Neural cell (in vitro differentiated cells): ENCODE data around the gene CDH20. TPM values are rescaled to one million over a fixed set of nuclear protein-coding genes. Genes with fewer than 3 reads are reported as not detected.

Experiments used
- H2AFZ ChIP-seq: fragments of 200-600, 300-800 bp; sonication (generic), shearing (Covaris generic); 2 replicates; pipeline ENCODE4 v1.6.0; 2014; ENCODE audit warnings: low read depth, mild to moderate bottlenecking, antibody characterized with exemption, low read length, moderate library complexity
- H3F3A ChIP-seq: fragments of 200-600 bp; shearing (Covaris generic); 2 replicates; pipeline ENCODE4 v1.6.1; 2016; ENCODE audit warnings: mild to moderate bottlenecking, moderate library complexity, mixed read lengths, antibody characterized with exemption, low read length; ENCODE audit not compliant: insufficient read depth, poor library complexity, severe bottlenecking
- H3K27ac ChIP-seq: fragments of 200-600, 300-800 bp; sonication (generic), shearing (Covaris generic); 2 replicates; pipeline ENCODE4 v1.5.1; 2014; ENCODE audit warnings: mild to moderate bottlenecking, low read length, moderate library complexity
- H3K27me3 ChIP-seq: fragments of 300-800, 200-600 bp; sonication (generic), shearing (Covaris generic); 2 replicates; pipeline ENCODE4 v1.6.0; 2014; ENCODE audit warnings: mild to moderate bottlenecking, low read depth, low read length, moderate library complexity; ENCODE audit not compliant: insufficient read depth
- H3K36me3 ChIP-seq: fragments of 300-800, 200-600 bp; sonication (generic), shearing (Covaris generic); 2 replicates; pipeline ENCODE4 v1.5.1; 2014; ENCODE audit warnings: mild to moderate bottlenecking, antibody characterized with exemption, low read length, moderate library complexity; ENCODE audit not compliant: insufficient read depth
- H3K4me2 ChIP-seq: fragments of 300-800, 200-600 bp; sonication (generic), shearing (Covaris generic); 2 replicates; pipeline ENCODE4 v1.6.0; 2014; ENCODE audit warnings: mild to moderate bottlenecking, low read length
- H3K4me3 ChIP-seq: fragments of 300-800, 200-600 bp; sonication (generic), shearing (Covaris generic); 2 replicates; pipeline ENCODE4 v1.5.1; 2014; ENCODE audit warnings: mild to moderate bottlenecking, low read length, moderate library complexity
- H3K79me2 ChIP-seq: fragments of 200-600 bp; shearing (Covaris generic); replicated peaks from 2 replicates; pipeline ENCODE4 v1.6.0; 2014; ENCODE audit warnings: mild to moderate bottlenecking, low read length, moderate library complexity; ENCODE audit not compliant: insufficient read depth
- H3K9ac ChIP-seq: fragments of 300-800, 200-600 bp; sonication (generic), shearing (Covaris generic); 2 replicates; pipeline ENCODE4 v1.6.1; 2016; ENCODE audit warnings: mild to moderate bottlenecking, low read length, mixed read lengths
- H3K9me2 ChIP-seq: fragments of 200-600 bp; shearing (Covaris generic); 2 replicates; pipeline ENCODE4 v1.6.1; 2016; ENCODE audit warnings: mild to moderate bottlenecking, low read length, mixed read lengths; ENCODE audit not compliant: insufficient read depth
- H3K9me3 ChIP-seq: fragments of 200-600, 300-800 bp; sonication (generic), shearing (Covaris generic); 2 replicates; pipeline ENCODE4 v1.6.1; 2016; ENCODE audit warnings: mild to moderate bottlenecking, mixed run types, low read length, moderate library complexity, mixed read lengths
- H4K20me1 ChIP-seq: fragments of 200-600 bp; shearing (Covaris generic); 2 replicates; pipeline ENCODE4 v1.6.1; 2016; ENCODE audit warnings: mild to moderate bottlenecking, mixed run types; ENCODE audit not compliant: insufficient read depth
- CTCF ChIP-seq: fragments of 450-650 bp; IDR thresholded peaks from 2 replicates; pipeline ENCODE4 v1.5.1; 2014; ENCODE audit warnings: antibody characterized with exemption, mild to moderate bottlenecking, moderate library complexity; ENCODE audit not compliant: poor library complexity, severe bottlenecking
- EP300 ChIP-seq: fragments of 450-650 bp; conservative IDR thresholded peaks from 2 replicates; pipeline ENCODE4 v1.6.1; 2014; ENCODE audit warnings: antibody characterized with exemption, mild to moderate bottlenecking, moderate library complexity; ENCODE audit not compliant: poor library complexity, severe bottlenecking
- MXI1 ChIP-seq: fragments of 450-650 bp; conservative IDR thresholded peaks from 2 replicates; pipeline ENCODE4 v1.6.1; 2014; ENCODE audit warnings: antibody characterized with exemption, mild to moderate bottlenecking; ENCODE audit not compliant: poor library complexity, severe bottlenecking
- POLR2AphosphoS5 ChIP-seq: IDR thresholded peaks from 2 replicates; pipeline ENCODE4 v1.6.1; 2012
- RAD21 ChIP-seq: fragments of 450-650 bp; conservative IDR thresholded peaks from 2 replicates; pipeline ENCODE4 v1.6.1; 2014; ENCODE audit warnings: antibody characterized with exemption, mild to moderate bottlenecking, moderate library complexity
- REST ChIP-seq: IDR thresholded peaks from 2 replicates; pipeline ENCODE4 v1.6.1; 2012; ENCODE audit warnings: borderline replicate concordance
- SMC3 ChIP-seq: fragments of 450-650 bp; conservative IDR thresholded peaks from 2 replicates; pipeline ENCODE4 v1.6.1; 2014; ENCODE audit warnings: antibody characterized with exemption, mild to moderate bottlenecking, moderate library complexity; ENCODE audit not compliant: poor library complexity
- TAF1 ChIP-seq: IDR thresholded peaks from 2 replicates; pipeline ENCODE4 v1.6.1; 2012; ENCODE audit warnings: low read depth
- polyA plus RNA-seq: library from polyadenylated mRNA; depleted of rRNA; stranded (reverse); fragments of >200 nt; gene quantifications from 2 replicates; pipeline ENCODE4 v1.2.3, GENCODE V29; 2014

The CDH20 gene
- polyA plus RNA-seq, 1 donor from 2014 or later, result 1.7 TPM

- no peaks in the 10 kb centered on the region for H3K9me3 ChIP-seq
- H3K27ac ChIP-seq, result no peak overlapping the region
- H3K36me3 ChIP-seq, result no peaks in the 10 kb centered on the region
- no peak overlapping the region for H2AFZ ChIP-seq
- no peaks in the 10 kb centered on the region for H3K79me2 ChIP-seq
- H3K9ac ChIP-seq, result no peak overlapping the region
- H3K4me3 ChIP-seq, result no peak overlapping the region
- H3F3A ChIP-seq, result no peaks in the 10 kb centered on the region
- H3K4me2 ChIP-seq, result no peak overlapping the region
- TF ChIP-seq EP300, result no peak
- TF ChIP-seq SMC3, result no peak
- TF ChIP-seq RAD21, result no peak
- no peaks in the 10 kb centered on the region for H3K9me2 ChIP-seq
- no peaks in the 10 kb centered on the region for H4K20me1 ChIP-seq
- no peaks in the 10 kb centered on the region for H3K27me3 ChIP-seq
Observed at GRCh38 chr18:61459896-61460648, 126.8 kb downstream of the CDH20 start.

- H2AFZ ChIP-seq, result no peak overlapping the region
- H3K9me2 ChIP-seq, result no peaks in the 10 kb centered on the region
- H3K9ac ChIP-seq, result no peak overlapping the region
- no peak overlapping the region for H3K4me2 ChIP-seq
- H3K9me3 ChIP-seq, result no peaks in the 10 kb centered on the region
- H3K79me2 ChIP-seq, result no peaks in the 10 kb centered on the region
- H3K36me3 ChIP-seq, result no peaks in the 10 kb centered on the region
- no peak for TF ChIP-seq SMC3
- TF ChIP-seq MXI1, result no peak
- TF ChIP-seq REST, result no peak
- TF ChIP-seq TAF1, result no peak
- no peak for TF ChIP-seq POLR2AphosphoS5
- no peak overlapping the region for H3K4me3 ChIP-seq
- H3K27ac ChIP-seq, result no peak overlapping the region
- H3K27me3 ChIP-seq, result no peaks in the 10 kb centered on the region
- H3F3A ChIP-seq, result no peaks in the 10 kb centered on the region
- no peaks in the 10 kb centered on the region for H4K20me1 ChIP-seq
Observed at GRCh38 chr18:61464551-61465142, 131.4 kb downstream of the CDH20 start.

- Histone ChIP-seq H3K36me3 (no peaks in the 10 kb centered on the region), H4K20me1 (no peaks in the 10 kb centered on the region), H3K9me2 (no peaks in the 10 kb centered on the region), H3K27ac (no peak overlapping the region), H3K9ac (no peak overlapping the region), H3K27me3 (no peaks in the 10 kb centered on the region), H3K79me2 (no peaks in the 10 kb centered on the region), H3K4me2 (no peak overlapping the region), H3K4me3 (no peak overlapping the region), H2AFZ (no peak overlapping the region), H3F3A (no peaks in the 10 kb centered on the region), H3K9me3 (no peaks in the 10 kb centered on the region)
- TF ChIP-seq RAD21, result no peak
- no peak for TF ChIP-seq SMC3
- no peak for TF ChIP-seq TAF1
- no peak for TF ChIP-seq CTCF
- no peak for TF ChIP-seq MXI1
Observed at GRCh38 chr18:61466736-61467135, 133.5 kb downstream of the CDH20 start.
